T-cell (primary cell): ENCODE data around the gene RSPH9. TPM values are rescaled to one million over a fixed set of nuclear protein-coding genes. Genes with fewer than 3 reads are reported as not detected.
A peak's percentile ranks its signal among the peaks of the same experiment; 100 is the strongest.

ENCODE experiments used
- ATAC-seq, 4 experiments: fragments of 200-7000 bp in 3 of 4; fragments of 150-1000 bp in 1 of 4; cut with Tn5 transposase; replicated peaks in 1 of 4; 1 replicate in 3 of 4; 2 replicates in 1 of 4; pipeline ENCODE4 v1.10.0; 2021; ENCODE audit warnings: moderate library complexity in 3 of 4, mild to moderate bottlenecking in 2 of 4, moderate number of reproducible peaks in 1 of 4
- CTCF ChIA-PET, 2 donors: fragments of 300-600 bp; sonication (Branson Sonifier 250); formaldehyde crosslinking; loops; one replicate each; lab custom pipeline; 2022; ENCODE audit warnings: antibody characterized with exemption in 2 of 2; lab: Charles Lee
- POLR2A ChIA-PET, 2 donors: fragments of 300-600 bp; sonication (Branson Sonifier 250); formaldehyde crosslinking; loops; one replicate each; lab custom pipeline; 2022; ENCODE audit warnings: antibody characterized with exemption in 2 of 2; lab: Charles Lee
- DNase-seq, 35 experiments: peaks; one replicate each; pipeline versions ENCODE4 v3.0.0 to v3.0.0-alpha.2; 2013 to 2023
- H3K27ac ChIP-seq: one replicate; pipeline ENCODE4 v1.5.1; 2013; ENCODE audit warnings: low read length
- H3K27me3 ChIP-seq, 2 experiments: replicated peaks in 1 of 2; 1 replicate in 1 of 2; 2 replicates in 1 of 2; pipeline versions ENCODE4 v1.6.1 to v1.7.0; 2013; ENCODE audit warnings: low read length in 1 of 2, mixed read lengths in 1 of 2; ENCODE audit not compliant: control insufficient read depth in 2 of 2, insufficient read depth in 2 of 2; ENCODE audit errors: extremely low read depth in 1 of 2
- H3K36me3 ChIP-seq, 2 donors: 1 replicate in 1 of 2; 2 replicates in 1 of 2; pipeline versions ENCODE4 v1.6.1 to v1.7.0; 2013; ENCODE audit warnings: low read length in 1 of 2; ENCODE audit not compliant: control insufficient read depth in 2 of 2, insufficient read depth in 1 of 2; ENCODE audit errors: extremely low read depth in 1 of 2
- H3K4me1 ChIP-seq, 2 experiments: 1 replicate in 1 of 2; 2 replicates in 1 of 2; pipeline versions ENCODE4 v1.6.1 to v1.7.0; 2013; ENCODE audit warnings: low read length in 2 of 2, mixed read lengths in 1 of 2; ENCODE audit not compliant: insufficient read depth in 2 of 2, control insufficient read depth in 1 of 2; ENCODE audit errors: extremely low read depth in 1 of 2
- H3K4me3 ChIP-seq, 2 donors: 1 replicate in 1 of 2; 2 replicates in 1 of 2; pipeline versions ENCODE4 v1.5.1 to v1.7.0; 2013; ENCODE audit warnings: mild to moderate bottlenecking in 2 of 2, low read length in 1 of 2, moderate library complexity in 1 of 2; ENCODE audit not compliant: control insufficient read depth in 1 of 2; ENCODE audit errors: extremely low read depth in 1 of 2
- H3K9me3 ChIP-seq: 2 replicates; pipeline ENCODE4 v1.7.0; 2013
- H3K27ac Mint-ChIP-seq, 2 donors: one replicate each; pipeline ENCODE4 v1.8.0; 2020 to 2021; ENCODE audit warnings: mild to moderate bottlenecking in 2 of 2, mixed read lengths in 2 of 2
- H3K27me3 Mint-ChIP-seq, 2 donors: one replicate each; pipeline ENCODE4 v1.8.0; 2021 to 2022; ENCODE audit warnings: mixed read lengths in 2 of 2
- H3K36me3 Mint-ChIP-seq: one replicate; pipeline ENCODE4 v1.8.0; 2021; ENCODE audit warnings: mixed read lengths
- H3K4me1 Mint-ChIP-seq, 3 donors: one replicate each; pipeline ENCODE4 v1.8.0; 2020 to 2022; ENCODE audit warnings: mixed read lengths in 3 of 3, mild to moderate bottlenecking in 1 of 3
- H3K4me3 Mint-ChIP-seq, 3 donors: one replicate each; pipeline ENCODE4 v1.8.0; 2020 to 2022; ENCODE audit warnings: mild to moderate bottlenecking in 3 of 3, mixed read lengths in 3 of 3, moderate library complexity in 3 of 3
- H3K9me3 Mint-ChIP-seq, 3 donors: one replicate each; pipeline ENCODE4 v1.8.0; 2020 to 2022; ENCODE audit warnings: mixed read lengths in 3 of 3
- whole genome bisulfite sequencing: methylation state at CpG from one replicate; pipeline ENCODE4 v1.1.5; 2013; ENCODE audit warnings: missing lambda C conversion rate; ENCODE audit not compliant: insufficient coverage; 5-methylcytosine and 5-hydroxymethylcytosine counted together
- total RNA-seq, 35 experiments: library from RNA in 6 of 35; stranded (reverse) in 6 of 35; fragments of 120-200 nt in 1 of 35; gene quantifications; one replicate each; pipeline versions ENCODE4 v1.2.1 to v1.2.4 and lab custom pipeline; 2013 to 2026

The RSPH9 gene
- total RNA-seq, 5 donors from 2014 or later (not counting 1 experiment from before 2014, with no cell fraction given): not detected

GRCh38 chr6:43669050-43669921 lies 24.4 kb downstream of the RSPH9 start:
- H3K27me3 Mint-ChIP-seq: no peaks in the 10 kb centered on the region
- Histone ChIP-seq H3K27me3 (peaks cover 0 to 18% of the 10 kb centered on the region in 2 experiments), H3K27ac (no peak overlapping the region), H3K4me3 (no peak overlapping the region), H3K36me3 (peaks cover 9 to 25% of the 10 kb centered on the region in 2 donors), H3K9me3 (no peaks in the 10 kb centered on the region), H3K4me1 (peaks cover 0 to 22% of the 10 kb centered on the region in 2 experiments)
- H3K27ac Mint-ChIP-seq: peak overlapping the region; percentile 59 to 74
- no peak overlapping the region for H3K4me3 Mint-ChIP-seq
- peaks cover 3% of the 10 kb centered on the region for H3K36me3 Mint-ChIP-seq
- ATAC-seq: no peak
- DNase-seq: no peak
- 91% methylated on average over 11 of the region's 15 CpGs for WGBS
- CTCF ChIA-PET: interaction anchor here (1.1 to 1.6 kb wide), 3 partner anchors 19 to 409 kb away, joined by 3 to 4 read pairs (median 3); partner anchors contain the start of genes MRPS18A (in 1 of the 2) and VEGFA (in 1 of the 2)
- H3K9me3 Mint-ChIP-seq: no peaks in the 10 kb centered on the region
- H3K4me1 Mint-ChIP-seq: peaks cover 16 to 26% (median 21%) of the 10 kb centered on the region in 3 donors
- POLR2A ChIA-PET: no interaction called here

- POLR2A ChIA-PET: no interaction called here
These were observed 25.2 kb downstream of the RSPH9 start for GRCh38 chr6:43669922-43670622.

GRCh38 chr6:43670623-43670986 lies 25.8 kb downstream of the RSPH9 start:
- Histone ChIP-seq H3K9me3 (no peaks in the 10 kb centered on the region), H3K27ac (no peak overlapping the region), H3K27me3 (peaks cover 0 to 9% of the 10 kb centered on the region in 2 experiments), H3K4me3 (no peak overlapping the region), H3K4me1 (peaks cover 0 to 22% of the 10 kb centered on the region in 2 experiments), H3K36me3 (peaks cover 14 to 38% of the 10 kb centered on the region in 2 donors)
- POLR2A ChIA-PET: no interaction called here
- Mint-ChIP-seq H3K4me3 (no peak overlapping the region), H3K27ac (peak overlapping the region in 1 of 2 donors; percentile 28), H3K4me1 (peaks cover 16 to 26% (median 21%) of the 10 kb centered on the region in 3 donors), H3K9me3 (no peaks in the 10 kb centered on the region), H3K27me3 (no peaks in the 10 kb centered on the region), H3K36me3 (peaks cover 13% of the 10 kb centered on the region)
- WGBS: 100% methylated on average over 6 of the region's 6 CpGs
- CTCF ChIA-PET: interaction anchor here (0.6 to 1.6 kb wide), 4 partner anchors 8 to 598 kb away, joined by 3 to 4 read pairs (median 4); partner anchors contain the start of gene MRPS18A (in 1 of the 2)
- ATAC-seq (no peak), DNase-seq (no peak)

More at GRCh38 chr6:43669922-43670622, 25.2 kb downstream of the RSPH9 start:
- Histone ChIP-seq H3K27ac (no peak overlapping the region), H3K27me3 (peaks cover 0 to 14% of the 10 kb centered on the region in 2 experiments), H3K4me3 (no peak overlapping the region), H3K36me3 (peaks cover 13 to 33% of the 10 kb centered on the region in 2 donors), H3K4me1 (peaks cover 0 to 22% of the 10 kb centered on the region in 2 experiments), H3K9me3 (no peaks in the 10 kb centered on the region)
- no peaks in the 10 kb centered on the region for H3K9me3 Mint-ChIP-seq
- WGBS: 68% methylated on average over 4 of the region's 6 CpGs
- H3K27me3 Mint-ChIP-seq: no peaks in the 10 kb centered on the region
- H3K27ac Mint-ChIP-seq: peak overlapping the region; percentile 28 to 59
- DNase-seq (no peak), ATAC-seq (no peak)
- CTCF ChIA-PET: interaction anchor here (0.9 to 1.6 kb wide), 4 partner anchors 18 to 598 kb away, joined by 3 to 4 read pairs (median 4); partner anchors contain the start of genes MRPS18A (in 1 of the 2) and VEGFA (in 1 of the 2)
- peaks cover 9% of the 10 kb centered on the region for H3K36me3 Mint-ChIP-seq
- peaks cover 16 to 26% (median 21%) of the 10 kb centered on the region in 3 donors for H3K4me1 Mint-ChIP-seq
- no peak overlapping the region for H3K4me3 Mint-ChIP-seq

GRCh38 chr6:43671011-43671800 lies 26.4 kb downstream of the RSPH9 start:
- Histone ChIP-seq H3K27ac (no peak overlapping the region), H3K27me3 (peaks cover 0 to 6% of the 10 kb centered on the region in 2 experiments), H3K4me3 (no peak overlapping the region), H3K36me3 (peaks cover 14 to 43% of the 10 kb centered on the region in 2 donors), H3K4me1 (peaks cover 0 to 22% of the 10 kb centered on the region in 2 experiments), H3K9me3 (no peaks in the 10 kb centered on the region)
- POLR2A ChIA-PET: no interaction called here
- Mint-ChIP-seq H3K27ac (peak overlapping the region in 1 of 2 donors; percentile 11), H3K9me3 (no peaks in the 10 kb centered on the region), H3K4me1 (peaks cover 16 to 26% (median 21%) of the 10 kb centered on the region in 3 donors), H3K27me3 (no peaks in the 10 kb centered on the region), H3K4me3 (no peak overlapping the region), H3K36me3 (peaks cover 13% of the 10 kb centered on the region)
- WGBS: 91% methylated on average over 4 of the region's 8 CpGs
- no peak for DNase-seq
- ATAC-seq: no peak
- CTCF ChIA-PET: interaction anchor here (0.6 to 1.0 kb wide), 4 partner anchors 8 to 597 kb away, joined by 3 to 5 read pairs (median 4); no protein-coding TSS in a partner anchor

GRCh38 chr6:43671801-43672690 lies 27.2 kb downstream of the RSPH9 start:
- DNase-seq (no peak), ATAC-seq (no peak)
- H3K9me3 ChIP-seq: no peaks in the 10 kb centered on the region
- peaks cover 0 to 3% of the 10 kb centered on the region in 2 experiments for H3K27me3 ChIP-seq
- H3K9me3 Mint-ChIP-seq: no peaks in the 10 kb centered on the region
- H3K27ac Mint-ChIP-seq: peak overlapping the region in 1 of 2 donors; percentile 11
- no peak overlapping the region for H3K4me3 ChIP-seq
- 98% methylated on average over 12 of the region's 16 CpGs for WGBS
- H3K4me3 Mint-ChIP-seq: no peak overlapping the region
- H3K4me1 ChIP-seq: peaks cover 0 to 18% of the 10 kb centered on the region in 2 experiments
- no peaks in the 10 kb centered on the region for H3K27me3 Mint-ChIP-seq
- CTCF ChIA-PET: interaction anchor here (0.7 to 1.0 kb wide), 4 partner anchors 9 to 686 kb away, joined by 3 to 4 read pairs (median 3); no protein-coding TSS in a partner anchor
- no peak overlapping the region for H3K27ac ChIP-seq
- H3K36me3 Mint-ChIP-seq: peaks cover 13% of the 10 kb centered on the region
- H3K36me3 ChIP-seq: peaks cover 14 to 51% of the 10 kb centered on the region in 2 donors
- POLR2A ChIA-PET: no interaction called here
- H3K4me1 Mint-ChIP-seq: peaks cover 15 to 21% (median 19%) of the 10 kb centered on the region in 3 donors
